ENCODE results near the gene ENTPD3. TPM values are rescaled to one million over a fixed set of nuclear protein-coding genes. Genes with fewer than 3 reads are reported as not detected.

The ENTPD3 gene
- total RNA-seq, 1 experiment from 2014 or later: 0.50 TPM

DNA sequence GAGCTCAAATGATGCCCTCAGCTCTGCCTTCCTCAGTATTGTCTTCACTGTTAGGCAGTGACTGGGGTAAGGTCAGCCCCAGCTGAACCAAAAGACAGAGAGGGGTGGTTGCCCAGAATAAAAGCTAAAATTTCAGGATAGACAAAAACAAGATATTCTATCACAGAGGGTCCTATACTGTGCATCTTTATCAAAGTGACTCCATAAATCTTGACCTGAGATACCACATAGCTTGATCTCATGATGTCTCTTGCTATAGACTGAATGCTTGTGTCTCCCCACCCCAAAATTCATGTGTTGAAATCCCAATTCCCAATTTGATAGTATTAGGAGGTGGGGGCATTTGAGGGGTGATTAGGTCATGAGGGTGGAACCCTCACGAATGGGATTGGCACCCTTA, 47.1 kb upstream of the ENTPD3 start:
- TF ChIP-seq, protein P1, sequence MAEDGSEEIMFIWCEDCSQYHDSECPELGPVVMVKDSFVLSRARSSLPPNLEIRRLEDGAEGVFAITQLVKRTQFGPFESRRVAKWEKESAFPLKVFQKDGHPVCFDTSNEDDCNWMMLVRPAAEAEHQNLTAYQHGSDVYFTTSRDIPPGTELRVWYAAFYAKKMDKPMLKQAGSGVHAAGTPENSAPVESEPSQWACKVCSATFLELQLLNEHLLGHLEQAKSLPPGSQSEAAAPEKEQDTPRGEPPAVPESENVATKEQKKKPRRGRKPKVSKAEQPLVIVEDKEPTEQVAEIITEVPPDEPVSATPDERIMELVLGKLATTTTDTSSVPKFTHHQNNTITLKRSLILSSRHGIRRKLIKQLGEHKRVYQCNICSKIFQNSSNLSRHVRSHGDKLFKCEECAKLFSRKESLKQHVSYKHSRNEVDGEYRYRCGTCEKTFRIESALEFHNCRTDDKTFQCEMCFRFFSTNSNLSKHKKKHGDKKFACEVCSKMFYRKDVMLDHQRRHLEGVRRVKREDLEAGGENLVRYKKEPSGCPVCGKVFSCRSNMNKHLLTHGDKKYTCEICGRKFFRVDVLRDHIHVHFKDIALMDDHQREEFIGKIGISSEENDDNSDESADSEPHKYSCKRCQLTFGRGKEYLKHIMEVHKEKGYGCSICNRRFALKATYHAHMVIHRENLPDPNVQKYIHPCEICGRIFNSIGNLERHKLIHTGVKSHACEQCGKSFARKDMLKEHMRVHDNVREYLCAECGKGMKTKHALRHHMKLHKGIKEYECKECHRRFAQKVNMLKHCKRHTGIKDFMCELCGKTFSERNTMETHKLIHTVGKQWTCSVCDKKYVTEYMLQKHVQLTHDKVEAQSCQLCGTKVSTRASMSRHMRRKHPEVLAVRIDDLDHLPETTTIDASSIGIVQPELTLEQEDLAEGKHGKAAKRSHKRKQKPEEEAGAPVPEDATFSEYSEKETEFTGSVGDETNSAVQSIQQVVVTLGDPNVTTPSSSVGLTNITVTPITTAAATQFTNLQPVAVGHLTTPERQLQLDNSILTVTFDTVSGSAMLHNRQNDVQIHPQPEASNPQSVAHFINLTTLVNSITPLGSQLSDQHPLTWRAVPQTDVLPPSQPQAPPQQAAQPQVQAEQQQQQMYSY (CRISPR knock-in tag; IDR thresholded peaks at IDR 0.05): no peak
- no peak for TF ChIP-seq CREB1 (CRISPR knock-in tag; IDR thresholded peaks at IDR 0.05)
- TF ChIP-seq, protein P2, sequence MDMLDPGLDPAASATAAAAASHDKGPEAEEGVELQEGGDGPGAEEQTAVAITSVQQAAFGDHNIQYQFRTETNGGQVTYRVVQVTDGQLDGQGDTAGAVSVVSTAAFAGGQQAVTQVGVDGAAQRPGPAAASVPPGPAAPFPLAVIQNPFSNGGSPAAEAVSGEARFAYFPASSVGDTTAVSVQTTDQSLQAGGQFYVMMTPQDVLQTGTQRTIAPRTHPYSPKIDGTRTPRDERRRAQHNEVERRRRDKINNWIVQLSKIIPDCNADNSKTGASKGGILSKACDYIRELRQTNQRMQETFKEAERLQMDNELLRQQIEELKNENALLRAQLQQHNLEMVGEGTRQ (CRISPR knock-in tag; IDR thresholded peaks at IDR 0.05): no peak
- TF ChIP-seq TCF7 (CRISPR knock-in tag; IDR thresholded peaks at IDR 0.05; ENCODE audit: low read depth): no peak
- DNase-seq (ENCODE audit: low spot score) (no peak), ATAC-seq (no peak)
- ChIA-PET POLR2A (no interaction called here), CTCF (no interaction called here)
- H3K9me3 Mint-ChIP-seq: no peaks in the 10 kb centered on the region
- no peak overlapping the region for H3K4me3 Mint-ChIP-seq
- no peaks in the 10 kb centered on the region; the same call in 1 of the 2 replicates for H3K27me3 Mint-ChIP-seq (ENCODE audit: low read depth)
- H3K36me3 Mint-ChIP-seq: no peaks in the 10 kb centered on the region
- no peaks in the 10 kb centered on the region for H3K4me1 Mint-ChIP-seq
- no peak overlapping the region for H3K27ac Mint-ChIP-seq

DNA sequence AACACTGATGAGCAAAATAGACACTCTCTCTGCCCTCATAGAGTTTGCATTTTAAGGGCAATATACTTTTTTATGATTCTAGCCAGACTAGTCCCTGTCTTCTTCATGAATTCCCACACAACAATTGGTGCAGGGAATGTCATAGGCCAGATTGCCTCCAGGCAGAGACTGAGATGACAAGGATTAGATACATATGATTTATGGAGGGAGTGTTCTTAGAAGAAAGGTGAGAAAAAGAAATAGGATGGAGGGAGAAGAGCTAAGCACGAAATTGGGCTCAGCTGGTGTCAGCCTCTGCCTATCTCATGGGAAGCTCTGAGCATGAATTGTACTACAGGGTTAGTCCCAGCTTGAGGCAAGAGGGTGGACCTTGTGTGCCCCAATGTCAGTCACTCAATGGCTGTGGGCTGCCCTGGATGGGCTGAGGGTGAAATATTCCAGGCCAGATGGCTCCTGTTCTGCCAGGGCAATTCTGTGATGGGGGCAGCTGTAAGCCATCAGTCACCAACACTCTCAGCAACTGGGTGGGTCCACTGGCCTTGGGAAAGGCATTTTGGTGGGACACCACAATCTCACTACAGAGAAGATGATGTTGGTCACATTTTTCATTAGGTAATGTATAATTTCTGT, 46.3 kb upstream of the ENTPD3 start:
- Mint-ChIP-seq H3K27me3 (ENCODE audit: low read depth) (no peaks in the 10 kb centered on the region; the same call in 1 of the 2 replicates), H3K27ac (no peak overlapping the region), H3K4me3 (no peak overlapping the region), H3K4me1 (no peaks in the 10 kb centered on the region), H3K36me3 (no peaks in the 10 kb centered on the region), H3K9me3 (no peaks in the 10 kb centered on the region; the same call in 1 of the 2 replicates)
- CTCF ChIA-PET: no interaction called here
- POLR2A ChIA-PET: no interaction called here
- no peak for DNase-seq (ENCODE audit: low spot score)
- no peak for ATAC-seq
- TF ChIP-seq GRHL2 (CRISPR knock-in tag; IDR thresholded peaks at IDR 0.05; ENCODE audit: insufficient replicate concordance, severe bottlenecking): no peak
- TF ChIP-seq ZNF416 (CRISPR knock-in tag; IDR thresholded peaks at IDR 0.05): no peak
- TF ChIP-seq, protein P3, sequence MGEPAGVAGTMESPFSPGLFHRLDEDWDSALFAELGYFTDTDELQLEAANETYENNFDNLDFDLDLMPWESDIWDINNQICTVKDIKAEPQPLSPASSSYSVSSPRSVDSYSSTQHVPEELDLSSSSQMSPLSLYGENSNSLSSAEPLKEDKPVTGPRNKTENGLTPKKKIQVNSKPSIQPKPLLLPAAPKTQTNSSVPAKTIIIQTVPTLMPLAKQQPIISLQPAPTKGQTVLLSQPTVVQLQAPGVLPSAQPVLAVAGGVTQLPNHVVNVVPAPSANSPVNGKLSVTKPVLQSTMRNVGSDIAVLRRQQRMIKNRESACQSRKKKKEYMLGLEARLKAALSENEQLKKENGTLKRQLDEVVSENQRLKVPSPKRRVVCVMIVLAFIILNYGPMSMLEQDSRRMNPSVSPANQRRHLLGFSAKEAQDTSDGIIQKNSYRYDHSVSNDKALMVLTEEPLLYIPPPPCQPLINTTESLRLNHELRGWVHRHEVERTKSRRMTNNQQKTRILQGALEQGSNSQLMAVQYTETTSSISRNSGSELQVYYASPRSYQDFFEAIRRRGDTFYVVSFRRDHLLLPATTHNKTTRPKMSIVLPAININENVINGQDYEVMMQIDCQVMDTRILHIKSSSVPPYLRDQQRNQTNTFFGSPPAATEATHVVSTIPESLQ (CRISPR knock-in tag; IDR thresholded peaks at IDR 0.05): no peak
- no peak for TF ChIP-seq NFYB (CRISPR knock-in tag; conservative IDR thresholded peaks at IDR 0.05; ENCODE audit: low read depth)
- no peak for TF ChIP-seq SP1 (CRISPR knock-in tag; conservative IDR thresholded peaks at IDR 0.05)
- no peak for TF ChIP-seq NR2C2 (CRISPR knock-in tag; IDR thresholded peaks at IDR 0.05)
- TF ChIP-seq ELF4 (CRISPR knock-in tag; IDR thresholded peaks at IDR 0.05; ENCODE audit: low read depth): no peak
- no peak for TF ChIP-seq EMX1 (CRISPR knock-in tag; IDR thresholded peaks at IDR 0.05)
- TF ChIP-seq, protein P4, sequence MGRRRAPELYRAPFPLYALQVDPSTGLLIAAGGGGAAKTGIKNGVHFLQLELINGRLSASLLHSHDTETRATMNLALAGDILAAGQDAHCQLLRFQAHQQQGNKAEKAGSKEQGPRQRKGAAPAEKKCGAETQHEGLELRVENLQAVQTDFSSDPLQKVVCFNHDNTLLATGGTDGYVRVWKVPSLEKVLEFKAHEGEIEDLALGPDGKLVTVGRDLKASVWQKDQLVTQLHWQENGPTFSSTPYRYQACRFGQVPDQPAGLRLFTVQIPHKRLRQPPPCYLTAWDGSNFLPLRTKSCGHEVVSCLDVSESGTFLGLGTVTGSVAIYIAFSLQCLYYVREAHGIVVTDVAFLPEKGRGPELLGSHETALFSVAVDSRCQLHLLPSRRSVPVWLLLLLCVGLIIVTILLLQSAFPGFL (CRISPR knock-in tag; IDR thresholded peaks at IDR 0.05; ENCODE audit: borderline replicate concordance): no peak
- TF ChIP-seq, protein P5, sequence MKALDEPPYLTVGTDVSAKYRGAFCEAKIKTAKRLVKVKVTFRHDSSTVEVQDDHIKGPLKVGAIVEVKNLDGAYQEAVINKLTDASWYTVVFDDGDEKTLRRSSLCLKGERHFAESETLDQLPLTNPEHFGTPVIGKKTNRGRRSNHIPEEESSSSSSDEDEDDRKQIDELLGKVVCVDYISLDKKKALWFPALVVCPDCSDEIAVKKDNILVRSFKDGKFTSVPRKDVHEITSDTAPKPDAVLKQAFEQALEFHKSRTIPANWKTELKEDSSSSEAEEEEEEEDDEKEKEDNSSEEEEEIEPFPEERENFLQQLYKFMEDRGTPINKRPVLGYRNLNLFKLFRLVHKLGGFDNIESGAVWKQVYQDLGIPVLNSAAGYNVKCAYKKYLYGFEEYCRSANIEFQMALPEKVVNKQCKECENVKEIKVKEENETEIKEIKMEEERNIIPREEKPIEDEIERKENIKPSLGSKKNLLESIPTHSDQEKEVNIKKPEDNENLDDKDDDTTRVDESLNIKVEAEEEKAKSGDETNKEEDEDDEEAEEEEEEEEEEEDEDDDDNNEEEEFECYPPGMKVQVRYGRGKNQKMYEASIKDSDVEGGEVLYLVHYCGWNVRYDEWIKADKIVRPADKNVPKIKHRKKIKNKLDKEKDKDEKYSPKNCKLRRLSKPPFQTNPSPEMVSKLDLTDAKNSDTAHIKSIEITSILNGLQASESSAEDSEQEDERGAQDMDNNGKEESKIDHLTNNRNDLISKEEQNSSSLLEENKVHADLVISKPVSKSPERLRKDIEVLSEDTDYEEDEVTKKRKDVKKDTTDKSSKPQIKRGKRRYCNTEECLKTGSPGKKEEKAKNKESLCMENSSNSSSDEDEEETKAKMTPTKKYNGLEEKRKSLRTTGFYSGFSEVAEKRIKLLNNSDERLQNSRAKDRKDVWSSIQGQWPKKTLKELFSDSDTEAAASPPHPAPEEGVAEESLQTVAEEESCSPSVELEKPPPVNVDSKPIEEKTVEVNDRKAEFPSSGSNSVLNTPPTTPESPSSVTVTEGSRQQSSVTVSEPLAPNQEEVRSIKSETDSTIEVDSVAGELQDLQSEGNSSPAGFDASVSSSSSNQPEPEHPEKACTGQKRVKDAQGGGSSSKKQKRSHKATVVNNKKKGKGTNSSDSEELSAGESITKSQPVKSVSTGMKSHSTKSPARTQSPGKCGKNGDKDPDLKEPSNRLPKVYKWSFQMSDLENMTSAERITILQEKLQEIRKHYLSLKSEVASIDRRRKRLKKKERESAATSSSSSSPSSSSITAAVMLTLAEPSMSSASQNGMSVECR (CRISPR knock-in tag; IDR thresholded peaks at IDR 0.05; ENCODE audit: borderline replicate concordance): no peak
- no peak for TF ChIP-seq FOXJ3 (CRISPR knock-in tag; IDR thresholded peaks at IDR 0.05; ENCODE audit: borderline replicate concordance)
- TF ChIP-seq, protein P1 (CRISPR knock-in tag; IDR thresholded peaks at IDR 0.05): no peak
- TF ChIP-seq, protein P6, sequence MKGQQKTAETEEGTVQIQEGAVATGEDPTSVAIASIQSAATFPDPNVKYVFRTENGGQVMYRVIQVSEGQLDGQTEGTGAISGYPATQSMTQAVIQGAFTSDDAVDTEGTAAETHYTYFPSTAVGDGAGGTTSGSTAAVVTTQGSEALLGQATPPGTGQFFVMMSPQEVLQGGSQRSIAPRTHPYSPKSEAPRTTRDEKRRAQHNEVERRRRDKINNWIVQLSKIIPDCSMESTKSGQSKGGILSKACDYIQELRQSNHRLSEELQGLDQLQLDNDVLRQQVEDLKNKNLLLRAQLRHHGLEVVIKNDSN (CRISPR knock-in tag; IDR thresholded peaks at IDR 0.05): no peak

Data from WTC11 (cell line).